Spleen (tissue), 11 donors: Measurements from ENCODE around the gene PTN. TPM values are rescaled to one million over a fixed set of nuclear protein-coding genes. Genes with fewer than 3 reads are reported as not detected.
"Not testable (repeated sequence)": the region's sequence is repeated elsewhere in the genome, so short reads cannot be mapped to it uniquely, and the experiment has no call there.

Source experiments
- DNase-seq: peaks from one replicate; pipeline ENCODE4 v3.0.0-alpha.2; 2020
- H3K27ac ChIP-seq, 8 donors: fragments of 200-600 bp; sonication (generic) in 7 of 8; 1 replicate in 4 of 8; 2 replicates in 4 of 8; pipeline versions ENCODE4 v1.5.0 to v1.8.0; 2016 to 2021; ENCODE audit warnings: inconsistent platforms in 4 of 8, mild to moderate bottlenecking in 4 of 8, moderate library complexity in 1 of 8
- H3K27me3 ChIP-seq, 7 donors: fragments of 200-600 bp; sonication (generic) in 6 of 7; replicated peaks in 1 of 7; 1 replicate in 4 of 7; 2 replicates in 3 of 7; pipeline versions ENCODE4 v1.5.0 to v1.8.0; 2016 to 2021; ENCODE audit warnings: inconsistent platforms in 3 of 7, mild to moderate bottlenecking in 1 of 7
- H3K36me3 ChIP-seq, 6 donors: fragments of 200-600 bp; sonication (generic) in 5 of 6; 1 replicate in 4 of 6; 2 replicates in 2 of 6; pipeline versions ENCODE4 v1.5.0 to v1.8.0; 2016 to 2021; ENCODE audit warnings: inconsistent platforms in 2 of 6
- H3K4me1 ChIP-seq, 6 donors: fragments of 200-600 bp; sonication (generic) in 5 of 6; 1 replicate in 3 of 6; 2 replicates in 3 of 6; pipeline versions ENCODE4 v1.5.0 to v1.8.0; 2016 to 2021; ENCODE audit warnings: inconsistent platforms in 3 of 6
- H3K4me3 ChIP-seq, 8 donors: fragments of 200-600 bp; sonication (generic) in 7 of 8; 1 replicate in 4 of 8; 2 replicates in 4 of 8; pipeline versions ENCODE4 v1.5.0 to v1.8.0; 2016 to 2021; ENCODE audit warnings: inconsistent platforms in 4 of 8, mild to moderate bottlenecking in 4 of 8, moderate library complexity in 2 of 8
- H3K9me3 ChIP-seq, 8 donors: fragments of 200-600 bp; sonication (generic) in 7 of 8; 1 replicate in 4 of 8; 2 replicates in 4 of 8; pipeline versions ENCODE4 v1.5.0 to v1.8.0; 2016 to 2021; ENCODE audit warnings: inconsistent platforms in 4 of 8
- POLR2A ChIP-seq, 3 donors: fragments of 450-650 bp; IDR thresholded peaks; one replicate each; pipeline ENCODE4 v1.5.1; 2017; ENCODE audit warnings: antibody characterized with exemption in 3 of 3, mild to moderate bottlenecking in 1 of 3
- POLR2AphosphoS5 ChIP-seq, 3 donors: sonication (generic); formaldehyde crosslinking; IDR thresholded peaks; one replicate each; pipeline ENCODE4 v1.5.1; 2017; ENCODE audit warnings: antibody characterized with exemption in 3 of 3
- WGBS, 5 donors: extraction: QIAGEN DNeasy Blood & Tissue Kit in 3 of 5; methylation state at CpG; one replicate each; pipeline versions ENCODE4 v1.1.5 to v1.1.7; 2013 to 2018; 5-methylcytosine and 5-hydroxymethylcytosine counted together
- intact Hi-C: fragments of 100-400 bp; cut with DNase I; formaldehyde crosslinking; loops from one replicate; pipeline ENCODE4 v1.15.0; 2023; ENCODE audit warnings: low total_unique reads
- polyA plus RNA-seq, 3 donors: library from polyadenylated mRNA; stranded (reverse); fragments of 200-250 nt; gene quantifications; one replicate each; pipeline ENCODE4 v1.2.1, GENCODE V29; 2013
- small RNA-seq, 4 donors: library from RNA; depleted of rRNA; stranded (forward); fragments of <200 nt; gene quantifications; one replicate each; pipeline ENCODE3, GENCODE V24; 2016
- total RNA-seq, 7 donors: library from RNA; depleted of rRNA in 3 of 7; stranded (reverse); fragments of >200 nt in 3 of 7; fragmentation: NEBNext Ultra II Directional in 4 of 7; extraction: Animal tissue kit (Norgen Biotek cat#: 25700) in 4 of 7; gene quantifications; one replicate each; pipeline versions ENCODE4 v1.1.0 to v1.2.1, GENCODE V29; 2016 to 2021
- TF ChIP-seq, protein P1 (sequence below), 11 experiments: fragments of 200-600 bp in 7 of 11; fragments of 450-650 bp in 4 of 11; sonication (generic) in 4 of 11; IDR thresholded peaks in 8 of 11; conservative IDR thresholded peaks in 3 of 11; 1 replicate in 7 of 11; 2 replicates in 4 of 11; pipeline versions ENCODE4 v1.4.0 to v1.8.0; 2016 to 2021; ENCODE audit warnings: antibody characterized with exemption in 11 of 11, inconsistent platforms in 4 of 11, mild to moderate bottlenecking in 1 of 11
- donor health status: healthy with polysubstance abuse.
- donor health status: DM: no; HTN: no; CAD: no; lungs with moderate emphysema.
- donor health status: DM: no; HTN: no; CAD: no.
- donor health status: Bipolar disorder and iron deficiency.
- donor health status: healthy.
- donor health status: DM: no; HTN: no; CAD: no.
- donor health status: DM: yes; HTN: yes; CAD: no.

Gene PTN
- total and polyA plus RNA-seq, 10 donors = 2.1 to 21.1 (median 6.2) TPM

DNA sequence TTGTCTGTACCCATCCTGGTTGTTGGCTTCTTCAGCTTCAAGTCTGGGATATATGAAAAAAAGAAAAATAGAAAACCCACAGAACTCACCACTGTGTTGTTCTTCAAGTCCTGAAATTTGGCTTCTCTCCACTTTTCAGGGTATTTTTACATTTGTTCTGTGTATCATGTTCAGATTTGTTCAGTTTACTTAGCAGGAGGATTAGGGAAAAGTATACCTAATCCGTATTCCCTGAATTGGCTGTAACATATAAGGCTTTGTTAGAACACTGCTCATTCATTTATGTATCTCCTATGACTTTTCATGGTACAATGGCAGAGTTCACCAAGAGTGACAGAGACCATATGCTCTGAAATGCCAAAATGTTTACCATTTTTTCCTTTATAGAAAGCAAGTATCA is 146.9 kb downstream of the PTN start:
- H3K27me3 ChIP-seq = no peaks in the 10 kb centered on the region
- TF ChIP-seq, protein P1, sequence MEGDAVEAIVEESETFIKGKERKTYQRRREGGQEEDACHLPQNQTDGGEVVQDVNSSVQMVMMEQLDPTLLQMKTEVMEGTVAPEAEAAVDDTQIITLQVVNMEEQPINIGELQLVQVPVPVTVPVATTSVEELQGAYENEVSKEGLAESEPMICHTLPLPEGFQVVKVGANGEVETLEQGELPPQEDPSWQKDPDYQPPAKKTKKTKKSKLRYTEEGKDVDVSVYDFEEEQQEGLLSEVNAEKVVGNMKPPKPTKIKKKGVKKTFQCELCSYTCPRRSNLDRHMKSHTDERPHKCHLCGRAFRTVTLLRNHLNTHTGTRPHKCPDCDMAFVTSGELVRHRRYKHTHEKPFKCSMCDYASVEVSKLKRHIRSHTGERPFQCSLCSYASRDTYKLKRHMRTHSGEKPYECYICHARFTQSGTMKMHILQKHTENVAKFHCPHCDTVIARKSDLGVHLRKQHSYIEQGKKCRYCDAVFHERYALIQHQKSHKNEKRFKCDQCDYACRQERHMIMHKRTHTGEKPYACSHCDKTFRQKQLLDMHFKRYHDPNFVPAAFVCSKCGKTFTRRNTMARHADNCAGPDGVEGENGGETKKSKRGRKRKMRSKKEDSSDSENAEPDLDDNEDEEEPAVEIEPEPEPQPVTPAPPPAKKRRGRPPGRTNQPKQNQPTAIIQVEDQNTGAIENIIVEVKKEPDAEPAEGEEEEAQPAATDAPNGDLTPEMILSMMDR (IDR thresholded peaks at IDR 0.05 in 8 of 11, conservative IDR thresholded peaks at IDR 0.05 in 3 of 11) = no peak
- TF ChIP-seq POLR2AphosphoS5 (IDR thresholded peaks at IDR 0.05) = no peak
- no peak for TF ChIP-seq POLR2A (IDR thresholded peaks at IDR 0.05)
- intact Hi-C loops = no loop called here
- no peak overlapping the region for H3K27ac ChIP-seq
- no peak overlapping the region for H3K4me3 ChIP-seq
- H3K9me3 ChIP-seq = no peaks in the 10 kb centered on the region
- no peaks in the 10 kb centered on the region for H3K36me3 ChIP-seq
- no peaks in the 10 kb centered on the region for H3K4me1 ChIP-seq
- 73 to 82% (median 74%) methylated on average over 1 of the region's 1 CpG for WGBS, 5 donors
- DNase-seq = no peak

DNA sequence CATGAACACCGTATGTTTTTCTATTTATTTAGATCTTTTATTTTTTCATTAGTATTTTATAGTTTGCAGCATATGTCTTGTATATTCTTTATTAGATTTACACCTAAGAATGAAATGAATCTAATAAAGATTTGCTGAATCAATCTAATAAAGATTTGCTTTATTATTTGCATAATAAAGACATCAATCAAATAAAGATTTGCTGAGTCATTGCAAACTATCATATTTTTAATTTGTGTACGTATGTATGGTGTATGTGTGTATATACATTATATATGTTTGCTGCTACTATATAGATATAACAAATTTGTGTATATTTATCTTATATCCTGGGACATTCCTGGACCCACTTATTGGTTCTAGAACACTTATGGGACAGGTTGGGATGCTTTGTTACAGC is 147.5 kb downstream of the PTN start:
- Histone ChIP-seq H3K4me3 (no peak overlapping the region), H3K36me3 (no peaks in the 10 kb centered on the region), H3K4me1 (no peaks in the 10 kb centered on the region), H3K9me3 (no peaks in the 10 kb centered on the region), H3K27me3 (no peaks in the 10 kb centered on the region), H3K27ac (no peak overlapping the region)
- DNase-seq = no peak
- intact Hi-C loops = no loop called here
- no peak for TF ChIP-seq POLR2AphosphoS5 (IDR thresholded peaks at IDR 0.05)
- TF ChIP-seq POLR2A (IDR thresholded peaks at IDR 0.05) = no peak
- TF ChIP-seq, protein P1 (IDR thresholded peaks at IDR 0.05 in 8 of 11, conservative IDR thresholded peaks at IDR 0.05 in 3 of 11) = no peak
- 71 to 87% (median 84%) methylated on average over 2 of the region's 2 CpGs for WGBS, 5 donors

DNA sequence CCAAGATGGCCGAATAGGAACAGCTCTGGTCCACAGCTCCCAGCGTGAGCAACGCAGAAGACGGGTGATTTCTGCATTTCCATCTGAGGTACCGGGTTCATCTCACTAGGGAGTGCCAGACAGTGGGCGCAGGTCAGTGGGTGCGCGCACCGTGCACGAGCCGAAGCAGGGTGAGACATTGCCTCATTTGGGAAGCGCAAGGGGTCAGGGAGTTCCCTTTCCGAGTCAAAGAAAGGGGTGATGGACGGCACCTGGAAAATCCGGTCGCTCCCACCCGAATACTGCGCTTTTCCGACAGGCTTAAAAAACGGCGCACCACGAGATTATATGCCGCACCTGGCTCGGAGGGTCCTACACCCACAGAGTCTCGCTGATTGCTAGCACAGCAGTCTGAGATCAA is 161.9 kb downstream of the PTN start:
- H3K4me3 ChIP-seq, H3K36me3 ChIP-seq, H3K27me3 ChIP-seq, H3K9me3 ChIP-seq, H3K27ac ChIP-seq, DNase-seq, intact Hi-C loops, H3K4me1 ChIP-seq: not testable (repeated sequence)
- 85 to 91% (median 90%) methylated on average over 24 to 25 of the region's 25 CpGs for WGBS, 5 donors

Small RNA genes lying within 50 kb of the gene (small RNA-seq; reads per million reads assigned to genes)
- 0.15 to 1.1 (median 0.88) reads per million in 4 donors for gene RF00136
